Aorta (tissue), 5 donors: Measurements from ENCODE around the gene PLEKHN1. TPM values are rescaled to one million over a fixed set of nuclear protein-coding genes. Genes with fewer than 3 reads are reported as not detected.
A peak's percentile ranks its signal among the peaks of the same experiment; 100 is the strongest.
"Not testable (repeated sequence)": the region's sequence is repeated elsewhere in the genome, so short reads cannot be mapped to it uniquely, and the experiment has no call there.

Source experiments
- ATAC-seq: fragments of 200-7000 bp; cut with Tn5 transposase; one replicate; pipeline ENCODE4 v1.9.1; 2022; ENCODE audit warnings: moderate library complexity; ENCODE audit not compliant: low FRiP score
- DNase-seq, 2 donors: peaks; one replicate each; pipeline ENCODE4 v3.0.0-alpha.2; 2020
- H3K27ac ChIP-seq, 2 donors: one replicate each; pipeline ENCODE4 v1.5.1; 2013; ENCODE audit warnings: low read length in 2 of 2, mild to moderate bottlenecking in 2 of 2, moderate library complexity in 2 of 2, control low read depth in 1 of 2, inconsistent platforms in 1 of 2, low read depth in 1 of 2
- H3K27me3 ChIP-seq, 2 donors: one replicate each; pipeline ENCODE4 v1.6.1; 2013; ENCODE audit warnings: control low read depth in 1 of 2, low read length in 1 of 2, mild to moderate bottlenecking in 1 of 2, moderate library complexity in 1 of 2; ENCODE audit not compliant: insufficient read depth in 2 of 2, control insufficient read depth in 1 of 2
- H3K36me3 ChIP-seq, 2 donors: one replicate each; pipeline ENCODE4 v1.6.1; 2013; ENCODE audit warnings: control low read depth in 1 of 2, low read length in 1 of 2, mild to moderate bottlenecking in 1 of 2; ENCODE audit not compliant: insufficient read depth in 2 of 2, control insufficient read depth in 1 of 2
- H3K4me1 ChIP-seq, 2 donors: one replicate each; pipeline ENCODE4 v1.6.1; 2013; ENCODE audit warnings: low read length in 2 of 2, control low read depth in 1 of 2, mild to moderate bottlenecking in 1 of 2, moderate library complexity in 1 of 2; ENCODE audit not compliant: insufficient read depth in 2 of 2, control insufficient read depth in 1 of 2
- H3K4me3 ChIP-seq, 2 donors: one replicate each; pipeline ENCODE4 v1.5.1; 2013; ENCODE audit warnings: low read length in 2 of 2, control low read depth in 1 of 2, mild to moderate bottlenecking in 1 of 2
- H3K9me3 ChIP-seq: one replicate; pipeline ENCODE4 v1.6.1; 2013; ENCODE audit warnings: mild to moderate bottlenecking, low read length; ENCODE audit not compliant: control insufficient read depth
- WGBS, 2 donors: extraction: QIAGEN DNeasy Blood & Tissue Kit; methylation state at CpG; one replicate each; pipeline ENCODE4 v1.1.7; 2013; 5-methylcytosine and 5-hydroxymethylcytosine counted together
- intact Hi-C, 2 donors: fragments of 100-400 bp; cut with DNase I; formaldehyde crosslinking; loops; one replicate each; pipeline versions ENCODE4 v1.14.2 to v1.15.0; 2022
- polyA plus RNA-seq, 2 donors: library from polyadenylated mRNA; stranded (reverse); fragments of 200-250 nt; gene quantifications; one replicate each; pipeline ENCODE4 v1.2.3, GENCODE V29; 2013
- total RNA-seq, 2 donors: library from RNA; stranded (reverse); fragmentation: NEBNext Ultra II Directional; extraction: Animal tissue kit (Norgen Biotek cat#: 25700); gene quantifications; one replicate each; pipeline ENCODE4 v1.2.1, GENCODE V29; 2021
- donor health status: healthy with polysubstance abuse.
- donor health status: Bipolar disorder and iron deficiency.
- donor health status: DM: no; HTN: no; CAD: no.
- donor health status: DM: no; HTN: no; CAD: no.
- donor health status: DM: yes; HTN: yes; CAD: no.

Gene PLEKHN1
- total and polyA plus RNA-seq, 4 donors, result 0.13 to 1.2 (median 0.57) TPM

DNA sequence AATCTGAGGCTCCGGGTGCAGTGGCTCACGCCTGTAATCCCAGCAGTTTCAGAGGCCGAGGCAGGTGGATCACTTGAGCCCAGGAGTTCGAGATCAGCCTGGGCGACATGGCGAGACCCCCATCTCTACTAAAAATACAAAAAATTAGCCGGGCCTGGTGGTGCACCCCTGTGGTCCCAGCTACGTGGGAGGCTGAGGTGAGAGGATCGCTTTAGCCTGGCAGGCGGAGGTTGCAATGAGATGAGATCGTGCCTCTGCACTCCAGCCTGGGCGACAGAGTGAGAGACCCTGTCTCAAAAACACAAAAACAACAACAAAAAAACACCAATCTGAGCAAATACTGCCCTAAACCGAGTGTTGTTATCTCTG, 46.4 kb downstream of the PLEKHN1 start:
- H3K27me3 ChIP-seq, H3K36me3 ChIP-seq, H3K27ac ChIP-seq, ATAC-seq, DNase-seq, H3K4me1 ChIP-seq, H3K9me3 ChIP-seq, intact Hi-C loops: not testable (repeated sequence)
- 63 to 70% methylated on average over 13 of the region's 13 CpGs for WGBS, 2 donors
- peak overlapping the region; percentile 73 to 80 for H3K4me3 ChIP-seq

- no peaks in the 10 kb centered on the region for H3K36me3 ChIP-seq
- WGBS, 2 donors, result 1 to 2% methylated on average over 30 of the region's 30 CpGs
Measured at GRCh38 chr1:1013105-1013921, 47.0 kb downstream of the PLEKHN1 start, which contains the start of gene ISG15. TSS of gene ISG15 (plus strand) at chr1:1013497. CDS start at chr1:1013574, 77 bp downstream.

DNA sequence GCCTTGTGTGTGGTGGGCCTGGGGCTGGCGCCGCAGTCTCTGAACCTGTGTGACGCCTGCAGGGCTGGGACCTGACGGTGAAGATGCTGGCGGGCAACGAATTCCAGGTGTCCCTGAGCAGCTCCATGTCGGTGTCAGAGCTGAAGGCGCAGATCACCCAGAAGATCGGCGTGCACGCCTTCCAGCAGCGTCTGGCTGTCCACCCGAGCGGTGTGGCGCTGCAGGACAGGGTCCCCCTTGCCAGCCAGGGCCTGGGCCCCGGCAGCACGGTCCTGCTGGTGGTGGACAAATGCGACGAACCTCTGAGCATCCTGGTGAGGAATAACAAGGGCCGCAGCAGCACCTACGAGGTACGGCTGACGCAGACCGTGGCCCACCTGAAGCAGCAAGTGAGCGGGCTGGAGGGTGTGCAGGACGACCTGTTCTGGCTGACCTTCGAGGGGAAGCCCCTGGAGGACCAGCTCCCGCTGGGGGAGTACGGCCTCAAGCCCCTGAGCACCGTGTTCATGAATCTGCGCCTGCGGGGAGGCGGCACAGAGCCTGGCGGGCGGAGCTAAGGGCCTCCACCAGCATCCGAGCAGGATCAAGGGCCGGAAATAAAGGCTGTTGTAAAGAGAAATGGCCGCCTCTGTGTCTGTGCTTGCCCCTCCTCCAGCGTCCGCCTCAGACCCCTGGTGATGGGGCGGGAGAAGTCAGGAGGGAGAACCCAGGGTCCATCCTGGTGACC, 47.8 kb downstream of the PLEKHN1 start:
- intact Hi-C loops, result no loop called here
- Histone ChIP-seq H3K4me3 (no peak overlapping the region), H3K27me3 (no peaks in the 10 kb centered on the region), H3K9me3 (no peaks in the 10 kb centered on the region), H3K4me1 (no peaks in the 10 kb centered on the region), H3K36me3 (no peaks in the 10 kb centered on the region), H3K27ac (no peak overlapping the region)
- ATAC-seq (peak; percentile 42), DNase-seq (peak in 1 of 2 donors; percentile 61)
- 63 to 69% methylated on average over 39 to 41 of the region's 41 CpGs for WGBS, 2 donors

More at GRCh38 chr1:1013105-1013921, 47.0 kb downstream of the PLEKHN1 start, which contains the start of gene ISG15:
- H3K9me3 ChIP-seq, result no peaks in the 10 kb centered on the region
- ATAC-seq (peak; percentile 94), DNase-seq (peak; percentile 95 to 96)
- H3K4me3 ChIP-seq, result peak within 1 kb of the TSS; percentile 73 to 80
- intact Hi-C loops, result no loop called here
- no peaks in the 10 kb centered on the region for H3K4me1 ChIP-seq
- H3K27me3 ChIP-seq, result no peaks in the 10 kb centered on the region
- H3K27ac ChIP-seq, result peak within 1 kb of the TSS in 1 of 2 donors; percentile 49

DNA sequence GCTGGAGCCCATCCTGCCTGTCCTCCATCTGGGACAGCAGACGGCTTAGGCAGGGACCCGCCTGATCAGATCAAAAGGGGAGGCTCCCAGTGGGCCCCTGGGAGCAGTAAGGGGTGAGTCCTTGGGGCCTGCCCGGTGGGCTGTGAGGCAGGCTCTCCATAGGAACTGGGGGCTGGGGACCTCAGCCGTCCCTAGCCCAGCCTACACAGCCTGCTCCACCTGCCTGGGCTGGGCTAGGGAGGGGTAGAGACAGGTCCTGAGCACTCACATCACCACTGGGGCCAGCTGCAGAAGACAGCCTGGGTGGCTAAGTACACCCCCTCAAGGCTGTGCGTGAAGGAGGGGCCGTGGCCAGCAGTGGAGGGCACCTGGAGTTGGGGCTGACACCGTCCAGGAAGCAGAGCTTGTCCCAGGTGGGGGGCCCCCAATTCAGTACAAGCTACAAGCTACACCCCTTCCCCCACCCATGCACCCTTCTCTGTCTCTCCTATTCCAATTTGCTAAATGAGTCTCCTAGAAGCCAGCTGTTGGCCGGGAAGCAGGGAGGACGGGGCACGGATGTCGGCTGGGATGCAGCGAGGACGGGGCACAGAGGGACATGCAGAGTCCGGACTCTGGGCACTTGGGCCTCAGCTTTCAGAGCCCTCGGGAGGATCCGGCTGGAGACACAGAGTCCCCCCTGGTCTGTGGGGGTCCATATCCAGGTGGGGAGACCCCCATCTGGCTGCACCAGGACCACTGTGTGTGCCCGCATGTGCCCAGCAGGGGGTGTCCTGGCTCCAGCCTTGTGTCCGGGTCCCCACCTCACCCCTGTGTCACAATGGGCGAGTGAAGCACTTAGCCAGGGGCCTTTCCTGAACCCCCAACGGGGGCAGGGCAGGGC, 48.8 kb downstream of the PLEKHN1 start:
- no peaks in the 10 kb centered on the region for H3K36me3 ChIP-seq
- H3K4me3 ChIP-seq, result no peak overlapping the region
- intact Hi-C loops, result no loop called here

GRCh38 chr1:1017397-1018320, 51.4 kb downstream of the PLEKHN1 start:
- WGBS, 2 donors, result 80 to 82% methylated on average over 15 to 17 of the region's 17 CpGs
- H3K36me3 ChIP-seq, DNase-seq, H3K27me3 ChIP-seq, H3K4me3 ChIP-seq, H3K27ac ChIP-seq, H3K4me1 ChIP-seq, ATAC-seq, intact Hi-C loops, H3K9me3 ChIP-seq: not testable (repeated sequence)

More for the DNA sequence above, 48.8 kb downstream of the PLEKHN1 start:
- H3K9me3 ChIP-seq, result no peaks in the 10 kb centered on the region
- ATAC-seq (no peak), DNase-seq (peak in 1 of 2 donors; percentile 57)
- no peak overlapping the region for H3K27ac ChIP-seq
- no peaks in the 10 kb centered on the region for H3K4me1 ChIP-seq
- 80 to 82% methylated on average over 20 of the region's 20 CpGs for WGBS, 2 donors
- no peaks in the 10 kb centered on the region for H3K27me3 ChIP-seq

DNA sequence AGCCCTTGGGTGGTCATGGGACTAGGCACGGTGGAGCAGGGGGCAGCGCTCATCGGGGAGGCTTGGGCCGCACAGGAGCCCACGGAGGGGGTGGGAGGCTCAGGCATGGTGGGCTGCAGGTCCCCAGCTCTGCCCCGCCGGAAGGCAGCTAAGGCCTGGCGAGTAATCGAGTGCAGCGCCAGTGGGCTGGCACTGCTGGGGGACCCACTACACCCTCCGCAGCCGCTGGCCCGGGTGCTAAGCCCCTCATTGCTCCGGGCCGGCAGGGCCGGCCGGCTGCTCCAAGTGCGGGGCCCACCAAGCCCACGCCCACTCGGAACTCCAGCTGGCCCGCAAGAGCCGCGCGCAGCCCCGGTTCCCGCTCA, 52.0 kb downstream of the PLEKHN1 start:
- H3K4me3 ChIP-seq, H3K27me3 ChIP-seq, H3K36me3 ChIP-seq, intact Hi-C loops, H3K27ac ChIP-seq, ATAC-seq, H3K9me3 ChIP-seq, DNase-seq, H3K4me1 ChIP-seq: not testable (repeated sequence)
- 92 to 93% methylated on average over 20 to 26 of the region's 26 CpGs for WGBS, 2 donors

DNA sequence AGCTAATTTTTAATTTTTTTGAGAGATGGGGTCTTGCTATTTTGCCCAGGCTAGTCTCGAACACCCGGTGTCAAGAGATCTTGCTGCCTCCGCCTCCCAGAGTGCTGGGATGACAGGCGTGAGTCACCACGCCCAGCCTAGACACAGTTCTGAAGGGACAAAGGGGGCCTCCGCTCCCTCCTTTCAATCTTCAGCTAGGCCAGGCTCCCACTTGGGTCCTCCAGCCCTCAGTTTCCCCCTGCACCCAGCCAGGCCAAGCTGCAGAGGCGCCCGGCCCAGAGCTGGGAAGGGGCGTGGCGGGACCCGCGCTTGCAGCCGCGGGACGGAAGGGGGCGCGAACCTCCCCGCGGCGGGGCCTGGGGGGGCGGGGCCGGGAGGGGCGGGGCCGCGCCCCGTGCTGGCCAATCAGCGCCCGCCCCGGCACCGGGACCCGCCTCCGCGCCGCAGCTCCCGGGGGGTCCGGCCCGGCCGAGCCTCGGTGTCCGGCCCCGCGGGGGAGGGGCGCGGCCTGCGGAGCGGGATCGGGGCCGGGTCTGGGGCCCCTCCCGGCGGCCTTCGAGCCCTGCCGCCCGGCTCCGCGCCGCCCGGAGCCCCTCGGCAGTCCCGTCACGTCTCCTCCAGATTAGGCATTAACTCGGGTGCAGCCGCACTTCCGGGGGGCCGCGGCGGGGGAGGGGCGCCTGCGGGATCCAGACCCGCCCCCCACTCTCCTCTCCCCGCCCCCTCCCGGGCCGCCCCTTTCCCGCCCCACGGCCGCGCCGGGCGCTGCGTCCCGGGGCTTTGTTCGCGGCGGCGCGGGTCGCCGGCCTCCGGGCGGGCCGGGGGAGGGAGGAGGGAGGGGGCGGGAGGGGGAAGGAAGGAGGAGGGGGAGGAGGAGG, 53.1 kb downstream of the PLEKHN1 start:
- peak overlapping the region; percentile 75 to 88 for H3K4me3 ChIP-seq
- ATAC-seq, result peak; percentile 93
- H3K4me1 ChIP-seq, result no peaks in the 10 kb centered on the region
- peak; percentile 87 to 92 for DNase-seq
- intact Hi-C loops, result no loop called here
- H3K27ac ChIP-seq, result peak overlapping the region in 1 of 2 donors; percentile 24
- 1 to 2% methylated on average over 25 to 87 of the region's 91 CpGs for WGBS, 2 donors
- H3K36me3 ChIP-seq, result no peaks in the 10 kb centered on the region
- no peaks in the 10 kb centered on the region for H3K27me3 ChIP-seq
- H3K9me3 ChIP-seq, result no peaks in the 10 kb centered on the region
